Stimulated activated naive CD8-positive, alpha-beta T cell treated with anti-CD3 and anti-CD28 coated beads, Interleukin-15, Interleukin-2, amounts not matched to agents 100 U/mL and 50 U/mL, for 24 hours (primary cell): ENCODE data around the gene RAB40A.
"Not testable (repeated sequence)": the region's sequence is repeated elsewhere in the genome, so short reads cannot be mapped to it uniquely, and the experiment has no call there.

Experiments
- ATAC-seq: fragments of 150-1000 bp; cut with Tn5 transposase; one replicate; pipeline ENCODE4 v1.10.0; 2021
- DNase-seq: peaks from one replicate; pipeline ENCODE4 v3.0.0; 2021

The RAB40A gene

DNA sequence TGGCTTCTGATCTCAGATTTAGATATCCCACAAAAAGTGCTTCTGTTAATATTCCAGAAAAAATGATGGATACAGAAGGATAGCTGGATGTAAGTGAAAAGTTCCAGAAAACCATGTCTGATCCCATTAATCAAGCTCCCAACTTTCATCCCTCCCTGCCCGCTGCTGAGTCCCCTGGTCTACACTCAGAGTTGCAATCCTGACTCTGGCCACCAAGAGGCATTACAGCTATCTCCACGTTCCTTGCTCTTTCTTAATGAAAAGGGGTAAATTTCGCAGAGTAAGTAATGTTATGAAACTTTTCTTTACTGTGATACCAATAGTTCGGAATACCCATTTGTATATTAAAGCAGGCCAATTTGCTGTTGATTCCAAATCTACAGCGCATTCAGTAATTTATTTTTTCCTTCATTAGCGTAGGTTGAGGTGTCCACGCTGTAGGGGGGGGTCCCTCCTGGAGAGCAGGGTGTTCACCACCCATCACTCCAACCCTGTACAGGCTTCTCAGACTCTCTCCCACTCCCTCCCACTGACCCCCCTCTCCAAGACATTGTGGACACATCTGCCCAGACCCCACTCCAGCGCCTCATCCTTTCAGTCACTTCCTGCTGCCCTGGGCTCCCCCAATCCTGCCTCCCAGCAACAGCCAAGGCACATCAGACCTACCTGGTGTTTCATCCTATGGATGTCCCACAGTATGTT, 55.1 kb downstream of the RAB40A start:
- peak; percentile 22 for DNase-seq

GRCh38 chrX:103461156-103461555, 58.1 kb downstream of the RAB40A start:
- no peak for ATAC-seq
- no peak for DNase-seq

More for the DNA sequence above, 55.1 kb downstream of the RAB40A start:
- ATAC-seq = peak; percentile 68

DNA sequence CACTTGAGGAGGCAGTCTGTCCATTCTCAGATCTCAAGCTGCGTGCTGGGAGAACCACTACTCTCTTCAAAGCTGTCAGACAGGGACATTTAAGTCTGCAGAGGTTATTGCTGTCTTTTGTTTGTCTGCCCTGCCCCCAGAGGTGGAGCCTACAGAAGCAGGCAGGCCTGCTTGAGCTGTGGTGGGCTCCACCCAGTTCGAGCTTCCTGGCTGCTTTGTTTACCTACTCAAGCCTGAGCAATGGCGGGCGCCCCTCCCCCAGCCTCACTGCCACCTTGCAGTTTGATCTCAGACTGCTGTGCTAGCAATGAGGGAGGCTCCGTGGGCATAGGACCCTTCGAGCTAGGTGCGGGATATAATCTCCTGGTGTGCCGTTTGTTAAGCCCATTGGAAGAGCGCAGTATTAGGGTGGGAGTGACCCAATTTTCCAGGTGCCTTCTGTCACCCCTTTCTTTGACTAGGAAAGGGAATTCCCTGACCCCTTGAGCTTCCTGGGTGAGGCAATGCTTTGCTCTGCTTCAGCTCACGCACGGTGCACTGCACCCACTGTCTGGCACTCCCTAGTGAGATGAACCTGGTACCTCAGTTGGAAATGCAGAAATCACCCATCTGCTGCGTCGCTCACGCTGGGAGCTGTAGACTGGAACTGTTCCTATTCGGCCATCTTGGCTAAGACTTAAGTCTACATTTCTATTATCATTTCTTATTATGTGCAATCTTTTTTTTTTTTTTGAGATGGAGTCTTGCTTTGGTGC, 59.1 kb downstream of the RAB40A start:
- not testable (repeated sequence) for ATAC-seq, DNase-seq

GRCh38 chrX:103453655-103454054, 65.6 kb downstream of the RAB40A start:
- DNase-seq (no peak), ATAC-seq (no peak)
